Suprapubic skin (tissue), 4 donors: ENCODE data around the gene SSTR4. TPM values are rescaled to one million over a fixed set of nuclear protein-coding genes. Genes with fewer than 3 reads are reported as not detected.
"Not testable (repeated sequence)": the region's sequence is repeated elsewhere in the genome, so short reads cannot be mapped to it uniquely, and the experiment has no call there.

ENCODE experiments used
- DNase-seq, 2 donors: peaks; one replicate each; pipeline ENCODE4 v3.0.0-alpha.2; 2019; ENCODE audit warnings: low spot score in 2 of 2
- H3K27ac ChIP-seq: fragments of 200-600 bp; sonication (generic); one replicate; pipeline ENCODE4 v1.5.1; 2019
- H3K27me3 ChIP-seq: fragments of 200-600 bp; sonication (generic); one replicate; pipeline ENCODE4 v1.5.1; 2019
- H3K36me3 ChIP-seq: fragments of 200-600 bp; sonication (generic); one replicate; pipeline ENCODE4 v1.5.1; 2019
- H3K4me1 ChIP-seq: fragments of 200-600 bp; sonication (generic); one replicate; pipeline ENCODE4 v1.5.1; 2019
- H3K4me3 ChIP-seq: fragments of 200-600 bp; sonication (generic); one replicate; pipeline ENCODE4 v1.5.1; 2019; ENCODE audit warnings: mild to moderate bottlenecking
- H3K9me3 ChIP-seq: fragments of 200-600 bp; sonication (generic); one replicate; pipeline ENCODE4 v1.5.1; 2019
- CTCF ChIP-seq, 2 donors: fragments of 200-600 bp in 1 of 2; fragments of 450-650 bp in 1 of 2; sonication (generic) in 1 of 2; IDR thresholded peaks; one replicate each; pipeline ENCODE4 v1.5.1; 2016 to 2019; ENCODE audit warnings: antibody characterized with exemption in 2 of 2, mild to moderate bottlenecking in 1 of 2, moderate library complexity in 1 of 2
- EP300 ChIP-seq: sonication (generic); formaldehyde crosslinking; IDR thresholded peaks from one replicate; pipeline ENCODE4 v1.6.1; 2017; ENCODE audit warnings: antibody characterized with exemption
- POLR2A ChIP-seq, 2 donors: fragments of 450-650 bp; IDR thresholded peaks; one replicate each; pipeline ENCODE4 v1.6.1; 2017; ENCODE audit warnings: antibody characterized with exemption in 2 of 2, mild to moderate bottlenecking in 2 of 2, moderate library complexity in 2 of 2
- POLR2AphosphoS5 ChIP-seq, 3 donors: sonication (generic); formaldehyde crosslinking; IDR thresholded peaks; one replicate each; pipeline ENCODE4 v1.6.1; 2017; ENCODE audit warnings: antibody characterized with exemption in 3 of 3
- WGBS: methylation state at CpG from one replicate; pipeline ENCODE4 v1.1.5; 2018; 5-methylcytosine and 5-hydroxymethylcytosine counted together
- total RNA-seq, 4 donors: library from RNA; depleted of rRNA; stranded (reverse); fragments of >200 nt; gene quantifications; one replicate each; pipeline ENCODE4 v1.1.0, GENCODE V29; 2016

Gene SSTR4
- total RNA-seq: not detected

DNA sequence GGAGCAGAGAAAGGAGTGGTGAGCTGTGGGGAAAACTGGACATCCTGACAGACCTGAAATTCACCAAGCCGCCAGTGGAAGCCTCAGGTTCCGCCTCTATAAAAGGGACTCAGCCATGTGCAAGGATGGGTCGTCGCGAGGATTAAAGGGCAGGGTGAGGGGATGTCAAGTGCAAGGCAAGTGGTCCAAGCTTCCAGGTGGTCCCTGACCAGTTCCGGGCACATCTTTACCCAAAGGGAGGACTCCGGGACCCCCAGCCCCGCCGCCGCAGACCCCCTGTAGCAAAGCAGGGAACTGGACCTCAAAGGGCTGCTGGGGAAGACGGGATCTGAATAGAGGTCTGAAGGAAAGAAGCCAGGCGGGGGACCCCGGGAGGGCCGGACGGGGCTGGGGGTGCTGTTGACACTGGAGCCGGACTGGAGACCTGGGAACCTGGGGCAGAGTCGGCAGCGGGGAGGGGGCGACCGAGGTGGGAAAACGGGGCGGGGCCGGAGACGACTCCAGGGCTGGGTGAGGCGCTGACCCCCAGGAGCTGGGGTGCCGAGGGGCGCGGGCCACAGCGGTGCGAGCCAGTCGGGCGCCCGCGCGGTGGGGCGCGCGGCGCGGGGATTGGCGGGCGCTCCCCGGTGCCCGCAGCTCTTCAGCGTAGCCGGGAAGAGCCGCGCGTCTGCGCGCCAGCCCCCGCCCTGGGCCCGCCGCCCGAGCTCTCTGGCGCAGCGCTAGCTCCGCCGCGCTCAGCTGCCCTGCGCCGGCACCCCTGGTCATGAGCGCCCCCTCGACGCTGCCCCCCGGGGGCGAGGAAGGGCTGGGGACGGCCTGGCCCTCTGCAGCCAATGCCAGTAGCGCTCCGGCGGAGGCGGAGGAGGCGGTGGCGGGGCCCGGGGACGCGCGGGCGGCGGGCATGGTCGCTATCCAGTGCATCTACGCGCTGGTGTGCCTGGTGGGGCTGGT, at the start of gene SSTR4:
Gene SSTR4 (plus strand): TSS at position 592 of the 951 bp plus-strand sequence. CDS start 172 bp downstream, at position 764.
- no peaks in the 10 kb centered on the region for H3K9me3 ChIP-seq
- H3K4me1 ChIP-seq: peaks cover 7% of the 10 kb centered on the region
- TF ChIP-seq CTCF (IDR thresholded peaks at IDR 0.05): no peak
- WGBS: 51% methylated on average over 24 of the region's 83 CpGs
- H3K27me3 ChIP-seq: peaks cover 44% of the 10 kb centered on the region
- DNase-seq: peak in 1 of 2 donors; percentile 76
- peak within 1 kb of the TSS; percentile 44 for H3K4me3 ChIP-seq
- no peaks in the 10 kb centered on the region for H3K36me3 ChIP-seq
- H3K27ac ChIP-seq: no peak within 1 kb of the TSS

- no peaks in the 10 kb centered on the region for H3K9me3 ChIP-seq
- no peaks in the 10 kb centered on the region for H3K36me3 ChIP-seq
- H3K4me1 ChIP-seq: peaks cover 9% of the 10 kb centered on the region
- no peak for DNase-seq
- no peaks in the 10 kb centered on the region for H3K27me3 ChIP-seq
- H3K27ac ChIP-seq: no peak overlapping the region
- WGBS: 48% methylated on average over 1 of the region's 1 CpG
- no peak overlapping the region for H3K4me3 ChIP-seq
- no peak for TF ChIP-seq EP300
- TF ChIP-seq POLR2A (IDR thresholded peaks at IDR 0.05): no peak
- no peak for TF ChIP-seq CTCF (IDR thresholded peaks at IDR 0.05)
- no peak for TF ChIP-seq POLR2AphosphoS5 (IDR thresholded peaks at IDR 0.05)
Measured at GRCh38 chr20:22986601-22987000, 48.5 kb upstream of the SSTR4 start.

- not testable (repeated sequence) for H3K4me1 ChIP-seq, H3K4me3 ChIP-seq, DNase-seq, H3K27me3 ChIP-seq, H3K27ac ChIP-seq, H3K36me3 ChIP-seq, H3K9me3 ChIP-seq
- WGBS: 90% methylated on average over 3 of the region's 3 CpGs
Measured at GRCh38 chr20:22991424-22991823, 43.7 kb upstream of the SSTR4 start.

GRCh38 chr20:22993823-22994222, 41.3 kb upstream of the SSTR4 start:
- H3K36me3 ChIP-seq: no peaks in the 10 kb centered on the region
- no peaks in the 10 kb centered on the region for H3K9me3 ChIP-seq
- H3K4me1 ChIP-seq: no peaks in the 10 kb centered on the region
- H3K4me3 ChIP-seq: no peak overlapping the region
- WGBS: 89% methylated on average over 2 of the region's 2 CpGs
- H3K27ac ChIP-seq: no peak overlapping the region
- no peaks in the 10 kb centered on the region for H3K27me3 ChIP-seq
- no peak for TF ChIP-seq POLR2AphosphoS5 (IDR thresholded peaks at IDR 0.05)
- TF ChIP-seq EP300: no peak
- TF ChIP-seq CTCF (IDR thresholded peaks at IDR 0.05): no peak
- no peak for TF ChIP-seq POLR2A (IDR thresholded peaks at IDR 0.05)
- no peak for DNase-seq

GRCh38 chr20:22995923-22996322, 39.2 kb upstream of the SSTR4 start:
- H3K36me3 ChIP-seq: no peaks in the 10 kb centered on the region
- no peaks in the 10 kb centered on the region for H3K4me1 ChIP-seq
- H3K9me3 ChIP-seq: no peaks in the 10 kb centered on the region
- no peaks in the 10 kb centered on the region for H3K27me3 ChIP-seq
- no peak for TF ChIP-seq EP300
- TF ChIP-seq POLR2A (IDR thresholded peaks at IDR 0.05): no peak
- no peak for TF ChIP-seq POLR2AphosphoS5 (IDR thresholded peaks at IDR 0.05)
- TF ChIP-seq CTCF (IDR thresholded peaks at IDR 0.05): no peak
- no peak overlapping the region for H3K4me3 ChIP-seq
- WGBS: 53% methylated on average over 1 of the region's 1 CpG
- no peak for DNase-seq
- no peak overlapping the region for H3K27ac ChIP-seq
